Lung (tissue), 12 donors: ENCODE results near the gene SLC18A2. TPM values are rescaled to one million over a fixed set of nuclear protein-coding genes. Genes with fewer than 3 reads are reported as not detected.

ENCODE experiments used
- ATAC-seq: fragments of 200-7000 bp; cut with Tn5 transposase; one replicate; pipeline ENCODE4 v1.9.1; 2020; ENCODE audit warnings: moderate number of reproducible peaks; ENCODE audit not compliant: insufficient read depth, low FRiP score
- DNase-seq, 3 donors: peaks; one replicate each; pipeline ENCODE4 v3.0.0-alpha.2; 2013 to 2017
- H3K27ac ChIP-seq, 2 donors: one replicate each; pipeline ENCODE4 v1.5.1; 2013; ENCODE audit warnings: mild to moderate bottlenecking in 2 of 2, moderate library complexity in 2 of 2, control low read depth in 1 of 2, inconsistent platforms in 1 of 2, low read depth in 1 of 2, low read length in 1 of 2
- H3K27me3 ChIP-seq, 3 donors: one replicate each; pipeline ENCODE4 v1.5.1; 2013; ENCODE audit warnings: low read length in 2 of 3; ENCODE audit not compliant: control insufficient read depth in 3 of 3, insufficient read depth in 3 of 3
- H3K36me3 ChIP-seq, 4 donors: one replicate each; pipeline ENCODE4 v1.5.1; 2013; ENCODE audit warnings: low read length in 4 of 4, mild to moderate bottlenecking in 1 of 4, moderate library complexity in 1 of 4; ENCODE audit not compliant: control insufficient read depth in 4 of 4, insufficient read depth in 4 of 4
- H3K4me1 ChIP-seq, 5 donors: one replicate each; pipeline ENCODE4 v1.5.1; 2013; ENCODE audit warnings: low read length in 5 of 5, mild to moderate bottlenecking in 2 of 5, moderate library complexity in 1 of 5; ENCODE audit not compliant: control insufficient read depth in 5 of 5, insufficient read depth in 5 of 5
- H3K4me3 ChIP-seq: one replicate; pipeline ENCODE4 v1.5.1; 2013; ENCODE audit warnings: mild to moderate bottlenecking, control low read depth, moderate library complexity
- H3K9ac ChIP-seq, 2 donors: one replicate each; pipeline ENCODE4 v1.5.1; 2013; ENCODE audit warnings: low read length in 2 of 2, control low read depth in 1 of 2; ENCODE audit not compliant: insufficient read depth in 1 of 2
- H3K9me3 ChIP-seq, 4 donors: one replicate each; pipeline ENCODE4 v1.5.1; 2013; ENCODE audit warnings: low read length in 3 of 4, mild to moderate bottlenecking in 1 of 4, moderate library complexity in 1 of 4; ENCODE audit not compliant: control insufficient read depth in 4 of 4, insufficient read depth in 3 of 4
- WGBS, 2 donors: extraction: QIAGEN DNeasy Blood & Tissue Kit; methylation state at CpG; one replicate each; pipeline ENCODE4 v1.1.7; 2013; 5-methylcytosine and 5-hydroxymethylcytosine counted together
- polyA plus RNA-seq, 2 donors: library from polyadenylated mRNA; stranded (reverse); fragments of 200-250 nt; gene quantifications; one replicate each; pipeline ENCODE4 v1.2.1, GENCODE V29; 2013
- total RNA-seq, 2 donors: library from RNA; depleted of rRNA in 1 of 2; stranded (reverse); fragments of >200 nt in 1 of 2; gene quantifications; one replicate each; pipeline ENCODE4 v1.2.1, GENCODE V29; 2014 to 2021
- TF ChIP-seq, protein P1 (sequence below): IDR thresholded peaks from 2 replicates; pipeline ENCODE4 v1.5.1; 2012; ENCODE audit warnings: mild to moderate bottlenecking; ENCODE audit errors: control extremely low read depth, extremely low read depth
- donor health status: control.
- donor health status: control.
- donor health status: Bipolar disorder and iron deficiency.
- donor health status: healthy.
- donor health status: DM: yes; HTN: yes; CAD: no.

Gene SLC18A2
- total and polyA plus RNA-seq, 4 donors, result 0.21 to 3.7 (median 0.65) TPM

DNA sequence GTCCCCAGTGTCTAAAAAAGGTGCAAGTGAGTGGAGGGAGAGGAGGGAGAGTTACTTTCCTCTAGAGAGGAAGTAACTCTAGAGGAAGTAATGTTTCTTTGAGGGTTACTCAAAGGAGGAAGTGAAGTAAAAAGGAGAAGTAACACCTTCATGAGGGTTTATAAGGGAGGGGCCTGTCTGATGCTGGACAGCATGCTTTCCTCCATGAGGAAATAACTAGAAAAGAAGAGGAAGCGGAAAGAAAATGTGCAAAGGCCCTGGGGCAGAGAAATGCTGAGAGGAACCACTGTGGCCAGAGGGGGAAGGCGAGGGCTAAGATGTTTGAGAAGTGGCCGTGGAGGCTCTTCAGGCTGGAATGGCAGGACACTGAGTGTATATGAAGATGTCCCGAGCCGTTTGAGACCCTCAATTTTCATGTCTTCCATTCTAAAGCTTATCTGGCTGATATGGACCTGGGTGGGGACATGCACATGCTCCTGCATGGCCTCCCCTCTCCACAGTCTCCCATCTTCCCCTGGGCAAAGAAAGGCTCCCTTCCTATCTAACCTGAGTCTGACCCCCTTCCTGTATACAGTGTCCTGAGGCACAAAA lies 3.4 kb upstream of the SLC18A2 start:
- Histone ChIP-seq H3K4me1 (peaks cover 0 to 5% (median 0%) of the 10 kb centered on the region in 5 donors), H3K27ac (no peak overlapping the region), H3K9me3 (peaks cover 0 to 1% (median 0%) of the 10 kb centered on the region in 4 donors), H3K9ac (no peak overlapping the region), H3K36me3 (no peaks in the 10 kb centered on the region), H3K27me3 (peaks cover 11 to 37% (median 24%) of the 10 kb centered on the region in 3 donors), H3K4me3 (no peak overlapping the region)
- no peak for ATAC-seq
- 63 to 71% methylated on average over 5 of the region's 5 CpGs for whole genome bisulfite sequencing, 2 donors
- DNase-seq, result no peak
- TF ChIP-seq, protein P1, sequence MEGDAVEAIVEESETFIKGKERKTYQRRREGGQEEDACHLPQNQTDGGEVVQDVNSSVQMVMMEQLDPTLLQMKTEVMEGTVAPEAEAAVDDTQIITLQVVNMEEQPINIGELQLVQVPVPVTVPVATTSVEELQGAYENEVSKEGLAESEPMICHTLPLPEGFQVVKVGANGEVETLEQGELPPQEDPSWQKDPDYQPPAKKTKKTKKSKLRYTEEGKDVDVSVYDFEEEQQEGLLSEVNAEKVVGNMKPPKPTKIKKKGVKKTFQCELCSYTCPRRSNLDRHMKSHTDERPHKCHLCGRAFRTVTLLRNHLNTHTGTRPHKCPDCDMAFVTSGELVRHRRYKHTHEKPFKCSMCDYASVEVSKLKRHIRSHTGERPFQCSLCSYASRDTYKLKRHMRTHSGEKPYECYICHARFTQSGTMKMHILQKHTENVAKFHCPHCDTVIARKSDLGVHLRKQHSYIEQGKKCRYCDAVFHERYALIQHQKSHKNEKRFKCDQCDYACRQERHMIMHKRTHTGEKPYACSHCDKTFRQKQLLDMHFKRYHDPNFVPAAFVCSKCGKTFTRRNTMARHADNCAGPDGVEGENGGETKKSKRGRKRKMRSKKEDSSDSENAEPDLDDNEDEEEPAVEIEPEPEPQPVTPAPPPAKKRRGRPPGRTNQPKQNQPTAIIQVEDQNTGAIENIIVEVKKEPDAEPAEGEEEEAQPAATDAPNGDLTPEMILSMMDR, result no peak

DNA sequence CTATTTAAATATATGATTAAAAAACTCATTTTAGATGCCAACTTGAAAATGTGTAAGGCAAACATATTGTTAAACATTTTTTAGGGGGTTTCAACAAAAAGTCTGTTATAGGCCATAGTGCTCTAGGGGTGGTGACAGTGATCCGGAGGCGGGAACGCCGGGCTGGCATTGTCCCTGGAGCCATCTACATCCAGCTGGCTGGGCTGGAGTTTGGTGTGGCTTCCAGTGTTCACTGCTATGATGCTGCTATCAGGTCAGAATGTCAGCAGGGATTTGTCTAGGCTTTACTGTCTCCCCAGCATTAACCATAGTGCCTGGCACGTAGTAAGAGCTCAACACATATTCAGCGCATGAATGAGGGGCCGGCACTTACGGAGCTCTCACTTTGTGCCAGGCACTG lies 1.9 kb upstream of the SLC18A2 start:
- Histone ChIP-seq H3K27me3 (peaks cover 11 to 43% (median 28%) of the 10 kb centered on the region in 3 donors), H3K27ac (no peak overlapping the region), H3K9me3 (peaks cover 0 to 1% (median 0%) of the 10 kb centered on the region in 4 donors), H3K4me1 (peaks cover 0 to 5% (median 0%) of the 10 kb centered on the region in 5 donors), H3K9ac (no peak overlapping the region), H3K36me3 (no peaks in the 10 kb centered on the region), H3K4me3 (no peak overlapping the region)
- ATAC-seq (no peak), DNase-seq (no peak)
- 86 to 91% methylated on average over 8 of the region's 8 CpGs for WGBS, 2 donors
- TF ChIP-seq, protein P1, result no peak

DNA sequence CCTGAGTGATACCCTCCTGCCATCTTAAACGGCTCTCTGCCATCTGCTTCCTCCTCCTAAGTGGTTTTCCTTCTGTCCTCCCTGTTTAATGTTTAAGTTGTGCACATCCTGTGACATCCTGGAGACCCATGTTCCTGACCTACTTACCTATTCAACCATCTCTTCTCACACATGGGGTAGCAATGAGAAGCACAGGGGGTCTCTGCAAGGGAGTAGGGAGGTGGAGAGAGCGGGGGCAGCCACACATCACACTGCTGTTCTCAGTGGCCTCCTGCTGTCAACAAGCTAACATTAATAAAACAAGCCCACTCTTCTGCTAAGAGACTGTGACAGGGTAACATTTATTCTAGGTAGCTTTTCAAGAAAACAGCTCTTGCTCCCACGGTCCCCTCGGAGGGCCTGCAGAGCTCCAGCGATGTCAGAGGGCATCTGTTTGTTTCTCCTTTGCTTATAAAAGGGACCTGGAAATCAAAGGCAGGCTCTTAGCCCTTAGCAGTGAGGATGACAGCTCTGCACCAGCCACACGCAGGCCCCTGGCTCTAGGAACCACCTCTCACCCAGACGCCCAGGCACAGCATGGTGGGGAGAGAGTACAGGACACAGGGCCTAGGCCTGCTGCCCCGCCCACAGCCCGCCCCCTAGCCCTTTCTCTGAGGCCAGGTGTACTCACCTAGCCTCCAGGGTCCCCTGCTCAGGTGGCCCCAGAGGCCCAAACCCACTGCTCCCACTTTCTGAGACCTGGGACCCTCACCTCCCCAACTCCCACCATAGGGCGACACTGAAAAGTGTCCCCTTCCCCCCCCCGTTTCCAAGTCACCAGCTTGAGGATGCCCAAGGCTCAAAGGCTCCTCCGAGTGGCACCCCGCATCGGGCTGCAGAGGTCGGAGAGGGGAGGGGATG lies 943 bp upstream of the SLC18A2 start:
- peaks cover 0 to 5% (median 0%) of the 10 kb centered on the region in 5 donors for H3K4me1 ChIP-seq
- H3K9me3 ChIP-seq, result peaks cover 0 to 4% (median 0%) of the 10 kb centered on the region in 4 donors
- TF ChIP-seq, protein P1, result no peak
- peaks cover 11 to 44% (median 28%) of the 10 kb centered on the region in 3 donors for H3K27me3 ChIP-seq
- no peak overlapping the region for H3K27ac ChIP-seq
- DNase-seq, result no peak
- no peak overlapping the region for H3K4me3 ChIP-seq
- H3K9ac ChIP-seq, result no peak overlapping the region
- WGBS, 2 donors, result 44 to 56% methylated on average over 13 to 15 of the region's 15 CpGs
- no peaks in the 10 kb centered on the region for H3K36me3 ChIP-seq
- no peak for ATAC-seq
